Right atrium auricular region (tissue), 2 donors: ENCODE results near the gene ZNF813. TPM values are rescaled to one million over a fixed set of nuclear protein-coding genes. Genes with fewer than 3 reads are reported as not detected.

Source experiments
- DNase-seq: peaks from one replicate; pipeline ENCODE4 v3.0.0-alpha.2; 2019; ENCODE audit warnings: low spot score
- H3K27ac ChIP-seq, 2 donors: fragments of 200-600 bp; sonication (generic); 1 replicate in 1 of 2; 2 replicates in 1 of 2; pipeline ENCODE4 v1.5.1; 2016 to 2019
- H3K27me3 ChIP-seq, 2 donors: fragments of 200-600 bp; sonication (generic); one replicate each; pipeline versions ENCODE4 v1.5.1 to v1.6.0; 2017 to 2019
- H3K36me3 ChIP-seq: fragments of 200-600 bp; sonication (generic); one replicate; pipeline ENCODE4 v1.5.1; 2016
- H3K4me1 ChIP-seq, 2 donors: fragments of 200-600 bp; sonication (generic); one replicate each; pipeline versions ENCODE4 v1.5.1 to v1.6.0; 2017 to 2019
- H3K4me3 ChIP-seq, 2 donors: fragments of 200-600 bp; sonication (generic); 1 replicate in 1 of 2; 2 replicates in 1 of 2; pipeline ENCODE4 v1.5.1; 2017 to 2019; ENCODE audit warnings: mild to moderate bottlenecking in 1 of 2, moderate library complexity in 1 of 2
- H3K9me3 ChIP-seq, 2 donors: fragments of 200-600 bp; sonication (generic); one replicate each; pipeline ENCODE4 v1.5.1; 2019
- CTCF ChIP-seq, 2 donors: fragments of 200-600 bp; sonication (generic); IDR thresholded peaks; one replicate each; pipeline ENCODE4 v1.5.1; 2019; ENCODE audit warnings: antibody characterized with exemption in 2 of 2
- total RNA-seq, 2 donors: library from RNA; depleted of rRNA; stranded (reverse); fragments of >200 nt; gene quantifications; one replicate each; pipeline ENCODE4 v1.1.0, GENCODE V29; 2016

The ZNF813 gene
- total RNA-seq, 2 donors from 2014 or later = 0.63 to 1.3 TPM

- DNase-seq = no peak
- Histone ChIP-seq H3K27ac (peak overlapping the region; percentile 81 to 87), H3K4me1 (peaks cover 0 to 26% of the 10 kb centered on the region in 2 donors), H3K4me3 (no peak overlapping the region), H3K36me3 (no peaks in the 10 kb centered on the region), H3K27me3 (no peaks in the 10 kb centered on the region), H3K9me3 (no peaks in the 10 kb centered on the region)
- TF ChIP-seq CTCF (IDR thresholded peaks at IDR 0.05) = no peak
These were observed 51.9 kb downstream of the ZNF813 start for GRCh38 chr19:53519446-53519845.

GRCh38 chr19:53520163-53520546, 52.6 kb downstream of the ZNF813 start:
- peak overlapping the region; percentile 81 to 87 for H3K27ac ChIP-seq

GRCh38 chr19:53520547-53521372, 53.2 kb downstream of the ZNF813 start:
- H3K36me3 ChIP-seq = no peaks in the 10 kb centered on the region
- peak overlapping the region; percentile 49 to 62 for H3K4me3 ChIP-seq
- TF ChIP-seq CTCF (IDR thresholded peaks at IDR 0.05) = no peak
- peaks cover 0 to 26% of the 10 kb centered on the region in 2 donors for H3K4me1 ChIP-seq
- no peaks in the 10 kb centered on the region for H3K27me3 ChIP-seq
- peak; percentile 97 for DNase-seq
- peak overlapping the region; percentile 81 to 87 for H3K27ac ChIP-seq
- peaks cover 0 to 5% of the 10 kb centered on the region in 2 donors for H3K9me3 ChIP-seq

More at GRCh38 chr19:53520163-53520546, 52.6 kb downstream of the ZNF813 start:
- TF ChIP-seq CTCF (IDR thresholded peaks at IDR 0.05) = no peak
- DNase-seq = no peak
- H3K4me1 ChIP-seq = peaks cover 0 to 26% of the 10 kb centered on the region in 2 donors
- H3K36me3 ChIP-seq = no peaks in the 10 kb centered on the region
- H3K9me3 ChIP-seq = no peaks in the 10 kb centered on the region
- no peaks in the 10 kb centered on the region for H3K27me3 ChIP-seq
- H3K4me3 ChIP-seq = peak overlapping the region; percentile 49 to 62

- peak overlapping the region; percentile 49 to 62 for H3K4me3 ChIP-seq
- DNase-seq = no peak
- peaks cover 0 to 26% of the 10 kb centered on the region in 2 donors for H3K4me1 ChIP-seq
- H3K9me3 ChIP-seq = peaks cover 0 to 11% of the 10 kb centered on the region in 2 donors
- H3K27ac ChIP-seq = peak overlapping the region in 1 of 2 donors; percentile 81
- TF ChIP-seq CTCF (IDR thresholded peaks at IDR 0.05) = no peak
- H3K27me3 ChIP-seq = no peaks in the 10 kb centered on the region
- no peaks in the 10 kb centered on the region for H3K36me3 ChIP-seq
These were observed 54.1 kb downstream of the ZNF813 start for GRCh38 chr19:53521373-53522202.

- H3K4me1 ChIP-seq = peaks cover 0 to 10% of the 10 kb centered on the region in 2 donors
- peaks cover 0 to 11% of the 10 kb centered on the region in 2 donors for H3K9me3 ChIP-seq
- H3K27ac ChIP-seq = no peak overlapping the region
- TF ChIP-seq CTCF (IDR thresholded peaks at IDR 0.05) = no peak
- H3K4me3 ChIP-seq = no peak overlapping the region
- H3K27me3 ChIP-seq = no peaks in the 10 kb centered on the region
- H3K36me3 ChIP-seq = no peaks in the 10 kb centered on the region
- no peak for DNase-seq
These were observed 58.4 kb downstream of the ZNF813 start for GRCh38 chr19:53525922-53526321.
